Liver (tissue), 9 donors: Measurements from ENCODE around the gene PNN. TPM values are rescaled to one million over a fixed set of nuclear protein-coding genes. Genes with fewer than 3 reads are reported as not detected.

Source experiments
- DNase-seq: peaks from one replicate; pipeline ENCODE4 v3.0.0-alpha.2; 2017; ENCODE audit warnings: low spot score
- H3K27ac ChIP-seq, 2 donors: one replicate each; pipeline ENCODE4 v1.7.0; 2013; ENCODE audit warnings: inconsistent platforms in 2 of 2, low read length in 2 of 2, control low read depth in 1 of 2, low read depth in 1 of 2, mild to moderate bottlenecking in 1 of 2
- H3K27me3 ChIP-seq, 4 donors: one replicate each; pipeline versions ENCODE4 v1.6.1 to v1.7.0; 2013; ENCODE audit warnings: low read length in 3 of 4, inconsistent platforms in 1 of 4, mild to moderate bottlenecking in 1 of 4, moderate library complexity in 1 of 4; ENCODE audit not compliant: control insufficient read depth in 4 of 4, insufficient read depth in 4 of 4
- H3K36me3 ChIP-seq, 4 donors: one replicate each; pipeline versions ENCODE4 v1.6.1 to v1.7.0; 2013; ENCODE audit warnings: low read length in 3 of 4, mild to moderate bottlenecking in 3 of 4, low read depth in 1 of 4, moderate library complexity in 1 of 4; ENCODE audit not compliant: control insufficient read depth in 4 of 4, insufficient read depth in 3 of 4
- H3K4me1 ChIP-seq, 4 donors: one replicate each; pipeline versions ENCODE4 v1.6.1 to v1.7.0; 2013; ENCODE audit warnings: low read length in 3 of 4, mild to moderate bottlenecking in 3 of 4, moderate library complexity in 1 of 4; ENCODE audit not compliant: control insufficient read depth in 4 of 4, insufficient read depth in 4 of 4
- H3K4me3 ChIP-seq, 3 donors: one replicate each; pipeline versions ENCODE4 v1.6.1 to v1.7.0; 2013; ENCODE audit warnings: low read length in 3 of 3, control low read depth in 1 of 3, low read depth in 1 of 3, mild to moderate bottlenecking in 1 of 3
- H3K9ac ChIP-seq, 2 donors: one replicate each; pipeline ENCODE4 v1.7.0; 2013; ENCODE audit warnings: low read length in 2 of 2, mild to moderate bottlenecking in 2 of 2, moderate library complexity in 2 of 2, control low read depth in 1 of 2, low read depth in 1 of 2
- H3K9me3 ChIP-seq, 4 donors: one replicate each; pipeline versions ENCODE4 v1.6.1 to v1.7.0; 2013; ENCODE audit warnings: low read length in 3 of 4; ENCODE audit not compliant: control insufficient read depth in 4 of 4
- EGR1 ChIP-seq, 2 donors: IDR thresholded peaks; 2 replicates each; pipeline ENCODE4 v1.6.1; 2016 to 2018; ENCODE audit warnings: antibody characterized with exemption in 2 of 2, low read depth in 2 of 2
- FOXA1 ChIP-seq: IDR thresholded peaks from 2 replicates; pipeline ENCODE4 v1.6.1; 2016; ENCODE audit warnings: antibody characterized with exemption
- FOXA2 ChIP-seq: IDR thresholded peaks from 2 replicates; pipeline ENCODE4 v1.6.1; 2016; ENCODE audit warnings: antibody characterized with exemption
- GABPA ChIP-seq, 2 donors: IDR thresholded peaks in 1 of 2; conservative IDR thresholded peaks in 1 of 2; 2 replicates each; pipeline ENCODE4 v1.6.1; 2016; ENCODE audit warnings: antibody characterized with exemption in 2 of 2, mild to moderate bottlenecking in 1 of 2, moderate library complexity in 1 of 2
- HNF4A ChIP-seq, 2 donors: conservative IDR thresholded peaks; 2 replicates each; pipeline ENCODE4 v1.6.1; 2016; ENCODE audit warnings: antibody characterized with exemption in 2 of 2, mild to moderate bottlenecking in 2 of 2
- HNF4G ChIP-seq: IDR thresholded peaks from 2 replicates; pipeline ENCODE4 v1.6.1; 2016; ENCODE audit warnings: antibody characterized with exemption
- JUND ChIP-seq, 2 donors: IDR thresholded peaks; 2 replicates each; pipeline ENCODE4 v1.6.1; 2016; ENCODE audit warnings: antibody characterized with exemption in 2 of 2
- NR2F2 ChIP-seq: IDR thresholded peaks from 2 replicates; pipeline ENCODE4 v1.6.1; 2016; ENCODE audit warnings: antibody characterized with exemption
- RAD21 ChIP-seq, 2 donors: IDR thresholded peaks; 2 replicates each; pipeline ENCODE4 v1.6.1; 2016; ENCODE audit warnings: antibody characterized with exemption in 2 of 2, mild to moderate bottlenecking in 2 of 2
- RXRA ChIP-seq, 2 donors: IDR thresholded peaks; 2 replicates each; pipeline ENCODE4 v1.6.1; 2017 to 2018; ENCODE audit warnings: antibody characterized with exemption in 2 of 2, mild to moderate bottlenecking in 1 of 2
- SP1 ChIP-seq: IDR thresholded peaks from 2 replicates; pipeline ENCODE4 v1.6.1; 2018; ENCODE audit warnings: antibody characterized with exemption, mild to moderate bottlenecking
- TAF1 ChIP-seq: conservative IDR thresholded peaks from 2 replicates; pipeline ENCODE4 v1.6.1; 2016; ENCODE audit warnings: antibody characterized with exemption, mild to moderate bottlenecking
- YY1 ChIP-seq: IDR thresholded peaks from 2 replicates; pipeline ENCODE4 v1.6.1; 2016; ENCODE audit warnings: antibody characterized with exemption, mild to moderate bottlenecking
- WGBS: extraction: QIAGEN DNeasy Blood & Tissue Kit; methylation state at CpG from one replicate; pipeline ENCODE4 v1.1.7; 2013; 5-methylcytosine and 5-hydroxymethylcytosine counted together
- polyA plus RNA-seq, 2 donors: library from polyadenylated mRNA; stranded (reverse) in 1 of 2; unstranded in 1 of 2; fragments of 200-250 nt in 1 of 2; fragments of >200 nt in 1 of 2; fragmentation: Nextera tagmentation in 1 of 2; extraction: Ambion mirVana in 1 of 2; gene quantifications; one replicate each; pipeline versions ENCODE4 v1.2.1 to v1.2.3, GENCODE V29; 2013 to 2015
- total RNA-seq, 2 donors: library from RNA; depleted of rRNA; stranded (reverse); fragments of >200 nt; gene quantifications; one replicate each; pipeline ENCODE4 v1.2.3, GENCODE V29; 2014
- TF ChIP-seq, protein P1 (sequence below): IDR thresholded peaks from 2 replicates; pipeline ENCODE4 v1.6.1; 2016; ENCODE audit warnings: antibody characterized with exemption
- TF ChIP-seq, protein P2 (sequence below): fragments of 150-350 bp; IDR thresholded peaks from 2 replicates; pipeline ENCODE4 v1.5.1; 2017; ENCODE audit warnings: improper control_type of control experiment, low read depth, low read length; ENCODE audit not compliant: missing input control
- TF ChIP-seq, protein P3 (sequence below): IDR thresholded peaks from 2 replicates; pipeline ENCODE4 v1.6.1; 2016; ENCODE audit warnings: antibody characterized with exemption
- TF ChIP-seq, protein P4 (sequence below): IDR thresholded peaks from 2 replicates; pipeline ENCODE4 v1.6.1; 2016; ENCODE audit warnings: antibody characterized with exemption
- TF ChIP-seq, protein P5 (sequence below): IDR thresholded peaks from 2 replicates; pipeline ENCODE4 v1.6.1; 2016; ENCODE audit warnings: antibody characterized with exemption, mild to moderate bottlenecking
- donor health status: healthy.
- donor health status: healthy.
- donor health status: healthy.
- donor health status: healthy.
- donor health status: healthy.

PNN gene
- total and polyA plus RNA-seq, 4 donors: 11.3 to 56.7 (median 23.8) TPM

DNA sequence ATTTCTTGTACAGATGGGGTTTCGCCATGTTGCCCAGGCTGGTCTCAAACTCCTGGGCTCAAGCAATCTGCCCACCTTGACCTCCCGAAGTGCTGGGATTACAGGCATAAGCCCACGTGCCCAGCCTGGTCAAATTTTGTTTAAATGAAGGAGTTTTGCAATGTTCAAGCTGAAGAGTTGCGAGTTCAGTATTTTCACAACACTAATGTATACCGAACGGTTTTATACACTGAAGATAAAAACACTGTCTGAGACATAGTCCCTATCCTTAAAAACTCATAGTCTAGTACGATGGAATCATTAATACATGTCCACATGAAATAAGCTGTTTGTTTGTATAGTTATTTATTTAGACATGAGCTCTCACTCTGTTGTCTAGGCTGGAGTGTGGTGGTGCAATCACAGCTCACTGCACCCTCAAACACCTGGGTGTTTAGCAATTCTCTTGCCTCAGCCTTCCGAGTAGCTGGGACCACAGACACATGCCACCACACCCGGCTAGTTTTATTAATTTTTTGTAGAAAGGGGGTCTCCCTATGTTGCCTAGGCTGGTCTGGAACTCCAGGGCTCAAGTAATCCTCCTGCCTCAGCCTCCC lies 20.4 kb upstream of the PNN start:
- peaks cover 0 to 20% (median 17%) of the 10 kb centered on the region in 4 donors for H3K36me3 ChIP-seq
- DNase-seq: no peak

More for the DNA sequence above, 20.4 kb upstream of the PNN start:
- Histone ChIP-seq H3K4me3 (no peak overlapping the region), H3K9ac (no peak overlapping the region), H3K27me3 (no peaks in the 10 kb centered on the region), H3K27ac (peak overlapping the region; percentile 41 to 85), H3K9me3 (no peaks in the 10 kb centered on the region), H3K4me1 (peaks cover 5 to 20% (median 9%) of the 10 kb centered on the region in 4 donors)
- TF ChIP-seq HNF4G (no peak), EGR1 (IDR thresholded peaks at IDR 0.05; ENCODE audit: low read depth in 2 of 2) (no peak), YY1 (peak; percentile 17), TAF1 (no peak), FOXA2 (peak; percentile 67), RAD21 (IDR thresholded peaks at IDR 0.05) (peak in 1 of 2 donors; percentile 26), HNF4A (conservative IDR thresholded peaks at IDR 0.05) (peak; percentile 45 to 50), FOXA1 (no peak), JUND (IDR thresholded peaks at IDR 0.05) (no peak), GABPA (IDR thresholded peaks at IDR 0.05 in 1 of 2, conservative IDR thresholded peaks at IDR 0.05 in 1 of 2) (no peak), NR2F2 (no peak), SP1 (peak; percentile 45), RXRA (IDR thresholded peaks at IDR 0.05) (peak; percentile 35 to 62)
- TF ChIP-seq, protein P1, sequence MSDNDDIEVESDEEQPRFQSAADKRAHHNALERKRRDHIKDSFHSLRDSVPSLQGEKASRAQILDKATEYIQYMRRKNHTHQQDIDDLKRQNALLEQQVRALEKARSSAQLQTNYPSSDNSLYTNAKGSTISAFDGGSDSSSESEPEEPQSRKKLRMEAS: peak; percentile 64
- TF ChIP-seq, protein P2, sequence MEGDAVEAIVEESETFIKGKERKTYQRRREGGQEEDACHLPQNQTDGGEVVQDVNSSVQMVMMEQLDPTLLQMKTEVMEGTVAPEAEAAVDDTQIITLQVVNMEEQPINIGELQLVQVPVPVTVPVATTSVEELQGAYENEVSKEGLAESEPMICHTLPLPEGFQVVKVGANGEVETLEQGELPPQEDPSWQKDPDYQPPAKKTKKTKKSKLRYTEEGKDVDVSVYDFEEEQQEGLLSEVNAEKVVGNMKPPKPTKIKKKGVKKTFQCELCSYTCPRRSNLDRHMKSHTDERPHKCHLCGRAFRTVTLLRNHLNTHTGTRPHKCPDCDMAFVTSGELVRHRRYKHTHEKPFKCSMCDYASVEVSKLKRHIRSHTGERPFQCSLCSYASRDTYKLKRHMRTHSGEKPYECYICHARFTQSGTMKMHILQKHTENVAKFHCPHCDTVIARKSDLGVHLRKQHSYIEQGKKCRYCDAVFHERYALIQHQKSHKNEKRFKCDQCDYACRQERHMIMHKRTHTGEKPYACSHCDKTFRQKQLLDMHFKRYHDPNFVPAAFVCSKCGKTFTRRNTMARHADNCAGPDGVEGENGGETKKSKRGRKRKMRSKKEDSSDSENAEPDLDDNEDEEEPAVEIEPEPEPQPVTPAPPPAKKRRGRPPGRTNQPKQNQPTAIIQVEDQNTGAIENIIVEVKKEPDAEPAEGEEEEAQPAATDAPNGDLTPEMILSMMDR: no peak
- TF ChIP-seq, protein P3, sequence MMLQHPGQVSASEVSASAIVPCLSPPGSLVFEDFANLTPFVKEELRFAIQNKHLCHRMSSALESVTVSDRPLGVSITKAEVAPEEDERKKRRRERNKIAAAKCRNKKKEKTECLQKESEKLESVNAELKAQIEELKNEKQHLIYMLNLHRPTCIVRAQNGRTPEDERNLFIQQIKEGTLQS: no peak
- TF ChIP-seq, protein P4, sequence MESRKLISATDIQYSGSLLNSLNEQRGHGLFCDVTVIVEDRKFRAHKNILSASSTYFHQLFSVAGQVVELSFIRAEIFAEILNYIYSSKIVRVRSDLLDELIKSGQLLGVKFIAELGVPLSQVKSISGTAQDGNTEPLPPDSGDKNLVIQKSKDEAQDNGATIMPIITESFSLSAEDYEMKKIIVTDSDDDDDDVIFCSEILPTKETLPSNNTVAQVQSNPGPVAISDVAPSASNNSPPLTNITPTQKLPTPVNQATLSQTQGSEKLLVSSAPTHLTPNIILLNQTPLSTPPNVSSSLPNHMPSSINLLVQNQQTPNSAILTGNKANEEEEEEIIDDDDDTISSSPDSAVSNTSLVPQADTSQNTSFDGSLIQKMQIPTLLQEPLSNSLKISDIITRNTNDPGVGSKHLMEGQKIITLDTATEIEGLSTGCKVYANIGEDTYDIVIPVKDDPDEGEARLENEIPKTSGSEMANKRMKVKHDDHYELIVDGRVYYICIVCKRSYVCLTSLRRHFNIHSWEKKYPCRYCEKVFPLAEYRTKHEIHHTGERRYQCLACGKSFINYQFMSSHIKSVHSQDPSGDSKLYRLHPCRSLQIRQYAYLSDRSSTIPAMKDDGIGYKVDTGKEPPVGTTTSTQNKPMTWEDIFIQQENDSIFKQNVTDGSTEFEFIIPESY: peak; percentile 32
- TF ChIP-seq, protein P5, sequence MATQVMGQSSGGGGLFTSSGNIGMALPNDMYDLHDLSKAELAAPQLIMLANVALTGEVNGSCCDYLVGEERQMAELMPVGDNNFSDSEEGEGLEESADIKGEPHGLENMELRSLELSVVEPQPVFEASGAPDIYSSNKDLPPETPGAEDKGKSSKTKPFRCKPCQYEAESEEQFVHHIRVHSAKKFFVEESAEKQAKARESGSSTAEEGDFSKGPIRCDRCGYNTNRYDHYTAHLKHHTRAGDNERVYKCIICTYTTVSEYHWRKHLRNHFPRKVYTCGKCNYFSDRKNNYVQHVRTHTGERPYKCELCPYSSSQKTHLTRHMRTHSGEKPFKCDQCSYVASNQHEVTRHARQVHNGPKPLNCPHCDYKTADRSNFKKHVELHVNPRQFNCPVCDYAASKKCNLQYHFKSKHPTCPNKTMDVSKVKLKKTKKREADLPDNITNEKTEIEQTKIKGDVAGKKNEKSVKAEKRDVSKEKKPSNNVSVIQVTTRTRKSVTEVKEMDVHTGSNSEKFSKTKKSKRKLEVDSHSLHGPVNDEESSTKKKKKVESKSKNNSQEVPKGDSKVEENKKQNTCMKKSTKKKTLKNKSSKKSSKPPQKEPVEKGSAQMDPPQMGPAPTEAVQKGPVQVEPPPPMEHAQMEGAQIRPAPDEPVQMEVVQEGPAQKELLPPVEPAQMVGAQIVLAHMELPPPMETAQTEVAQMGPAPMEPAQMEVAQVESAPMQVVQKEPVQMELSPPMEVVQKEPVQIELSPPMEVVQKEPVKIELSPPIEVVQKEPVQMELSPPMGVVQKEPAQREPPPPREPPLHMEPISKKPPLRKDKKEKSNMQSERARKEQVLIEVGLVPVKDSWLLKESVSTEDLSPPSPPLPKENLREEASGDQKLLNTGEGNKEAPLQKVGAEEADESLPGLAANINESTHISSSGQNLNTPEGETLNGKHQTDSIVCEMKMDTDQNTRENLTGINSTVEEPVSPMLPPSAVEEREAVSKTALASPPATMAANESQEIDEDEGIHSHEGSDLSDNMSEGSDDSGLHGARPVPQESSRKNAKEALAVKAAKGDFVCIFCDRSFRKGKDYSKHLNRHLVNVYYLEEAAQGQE: no peak
- WGBS: 45% methylated on average over 9 of the region's 9 CpGs
